Activated CD8-positive, alpha-beta memory T cell treated with anti-CD3 and anti-CD28 coated beads, Interleukin-2, amount 50 U/mL, for 4 hours (primary cell): ENCODE data around the gene CIB1.
"Not testable (repeated sequence)": the region's sequence is repeated elsewhere in the genome, so short reads cannot be mapped to it uniquely, and the experiment has no call there.

Source experiments
- DNase-seq: peaks from one replicate; pipeline ENCODE4 v3.0.0-alpha.2; 2020

Gene CIB1

GRCh38 chr15:90233387-90234095 is at the start of gene CIB1:
Gene CIB1 (minus strand): TSS chr15:90233941. CDS start chr15:90233885, 56 bp downstream.
- peak; percentile 97 for DNase-seq

DNA sequence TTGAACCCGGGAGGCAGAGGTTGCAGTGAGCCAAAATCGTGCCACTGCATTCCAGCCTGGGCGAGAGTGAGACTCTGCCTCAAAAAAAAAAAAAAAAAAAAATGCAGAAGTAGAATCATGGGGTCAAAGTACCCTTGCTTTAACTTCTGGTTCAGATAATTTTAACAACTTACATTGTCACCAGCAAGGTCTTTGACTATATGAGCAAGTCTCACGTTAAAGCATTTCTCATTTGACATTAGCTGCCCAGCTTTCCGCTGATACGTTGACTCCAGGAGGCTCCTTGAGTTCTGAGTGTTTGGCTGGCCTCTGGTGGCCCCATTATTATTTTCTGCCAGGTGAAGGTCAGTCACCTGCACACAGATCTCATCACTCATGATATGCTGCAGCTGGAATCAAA is 47.9 kb upstream of the CIB1 start:
- DNase-seq, result not testable (repeated sequence)

DNA sequence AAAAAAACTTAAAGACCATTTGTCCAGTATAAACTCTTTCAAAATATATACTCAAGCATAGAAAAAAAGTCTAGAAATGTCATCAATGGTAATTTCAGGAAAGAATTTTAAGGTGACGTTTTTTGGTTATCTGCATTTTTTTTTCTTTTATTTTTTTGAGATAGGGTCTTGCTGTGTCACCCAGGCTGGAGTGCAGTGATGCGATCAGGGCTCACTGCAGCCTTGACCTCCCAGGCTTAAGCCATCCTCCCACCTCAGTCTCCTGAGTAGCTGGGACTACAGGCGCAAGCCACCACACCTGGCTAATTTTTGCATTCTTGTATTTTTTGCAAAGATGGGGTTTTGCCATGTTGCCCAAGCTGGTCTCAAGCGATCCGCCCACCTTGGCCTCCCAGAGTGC is 47.0 kb upstream of the CIB1 start:
- not testable (repeated sequence) for DNase-seq

DNA sequence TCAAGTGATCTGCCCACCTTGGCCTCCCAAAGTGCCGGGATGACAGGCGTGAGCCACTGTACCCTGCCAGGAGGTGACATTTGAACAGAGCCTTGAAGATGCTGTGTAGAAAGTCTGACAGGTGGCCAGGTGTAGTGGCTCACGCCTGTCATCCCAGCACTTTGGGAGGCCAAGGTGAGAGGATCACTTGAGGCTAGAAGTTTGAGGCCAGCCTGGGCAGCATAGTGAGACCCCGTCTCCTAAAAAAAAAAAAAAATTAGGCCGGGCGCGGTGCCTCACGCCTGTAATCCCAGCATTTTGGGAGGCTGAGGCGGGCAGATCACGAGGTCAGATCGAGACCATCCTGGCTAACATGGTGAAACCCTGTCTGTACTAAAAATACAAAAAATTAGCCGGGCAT is 44.7 kb upstream of the CIB1 start:
- not testable (repeated sequence) for DNase-seq

DNA sequence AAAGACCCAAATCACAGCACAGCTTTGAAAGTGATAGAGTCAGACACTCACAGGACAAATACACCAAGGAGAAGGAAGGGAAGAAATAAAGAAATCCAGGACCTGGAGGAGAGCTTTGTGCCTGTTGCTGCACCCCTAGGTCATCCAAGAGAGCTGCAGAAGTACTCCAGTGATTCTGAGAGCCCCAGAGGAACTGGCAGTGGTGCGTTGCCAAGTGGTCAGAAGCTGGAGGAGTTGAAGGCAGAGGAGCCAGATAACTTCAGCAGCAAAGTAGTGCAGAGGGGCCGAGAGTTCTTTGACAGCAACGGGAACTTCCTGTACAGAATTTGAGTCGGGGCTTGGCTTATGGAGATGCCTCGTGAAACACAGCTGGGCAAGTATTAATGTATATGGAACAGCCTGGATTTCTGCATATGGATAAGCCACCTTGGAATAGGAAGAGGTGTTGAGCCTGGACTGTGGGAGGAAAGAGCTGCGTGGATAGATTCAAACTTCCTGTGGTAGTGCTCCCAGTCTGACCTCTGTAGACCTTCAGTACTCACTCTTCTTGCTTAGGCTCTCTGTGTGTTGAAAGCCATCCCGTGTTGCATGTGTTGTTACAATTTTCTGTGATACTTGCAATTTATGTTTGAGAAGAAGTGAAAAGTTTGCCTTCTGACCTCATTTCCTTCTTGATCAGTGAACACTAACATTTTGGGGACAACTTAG is 37.9 kb upstream of the CIB1 start:
- no peak for DNase-seq

DNA sequence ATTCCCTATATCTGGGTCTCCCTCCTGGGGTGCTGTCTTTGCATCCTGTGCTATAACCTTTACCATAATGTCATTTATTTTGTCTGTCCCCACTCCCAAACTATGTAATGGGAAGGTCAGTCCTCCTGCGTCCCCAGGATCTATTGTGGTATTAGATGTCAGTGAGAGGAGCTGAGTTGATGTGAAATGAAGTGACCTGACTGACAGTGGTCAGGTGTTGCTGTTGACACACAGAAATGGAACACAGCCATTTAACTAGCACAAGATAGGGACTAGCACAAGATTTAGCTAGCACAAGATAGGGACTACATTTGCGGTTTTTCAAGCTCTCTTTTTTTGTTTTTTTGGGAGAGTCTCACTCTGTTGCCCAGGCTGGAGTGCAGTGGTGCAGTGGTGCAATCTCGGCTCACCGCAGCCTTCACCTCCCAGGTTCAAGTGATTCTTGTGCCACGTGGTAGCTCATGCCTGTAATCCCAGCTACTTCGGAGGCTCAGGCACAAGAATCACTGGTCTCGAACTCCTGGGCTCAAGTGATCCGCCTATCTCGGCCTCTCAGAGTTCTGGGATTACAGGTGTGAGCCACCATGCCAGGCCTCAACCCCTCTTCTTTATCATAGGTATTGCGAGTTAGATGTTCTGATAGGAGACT is 36.9 kb upstream of the CIB1 start:
- no peak for DNase-seq

- DNase-seq, result no peak
These were observed 34.7 kb upstream of the CIB1 start for GRCh38 chr15:90268415-90268814.

DNA sequence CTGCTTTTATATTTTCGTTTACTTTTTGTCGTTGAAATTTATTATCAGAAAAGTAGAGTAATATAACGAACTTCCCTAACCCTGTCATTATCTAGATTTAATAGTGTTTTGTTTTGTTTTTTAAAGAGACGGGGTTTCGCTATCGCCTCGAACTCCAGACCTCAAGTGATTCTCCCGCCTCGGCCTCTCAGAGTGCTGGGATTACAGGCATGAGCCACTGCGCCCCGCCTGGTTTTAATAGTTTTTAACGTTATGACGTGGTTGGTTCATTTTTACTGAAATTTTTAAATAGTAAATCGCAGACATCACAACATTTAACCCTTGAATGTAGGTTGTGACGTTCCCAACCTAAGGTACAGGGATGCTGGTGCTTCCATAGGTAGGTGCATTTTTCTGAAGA is 32.7 kb upstream of the CIB1 start:
- DNase-seq, result no peak

- DNase-seq, result peak; percentile 41
These were observed 32.3 kb upstream of the CIB1 start for GRCh38 chr15:90266061-90266431.

DNA sequence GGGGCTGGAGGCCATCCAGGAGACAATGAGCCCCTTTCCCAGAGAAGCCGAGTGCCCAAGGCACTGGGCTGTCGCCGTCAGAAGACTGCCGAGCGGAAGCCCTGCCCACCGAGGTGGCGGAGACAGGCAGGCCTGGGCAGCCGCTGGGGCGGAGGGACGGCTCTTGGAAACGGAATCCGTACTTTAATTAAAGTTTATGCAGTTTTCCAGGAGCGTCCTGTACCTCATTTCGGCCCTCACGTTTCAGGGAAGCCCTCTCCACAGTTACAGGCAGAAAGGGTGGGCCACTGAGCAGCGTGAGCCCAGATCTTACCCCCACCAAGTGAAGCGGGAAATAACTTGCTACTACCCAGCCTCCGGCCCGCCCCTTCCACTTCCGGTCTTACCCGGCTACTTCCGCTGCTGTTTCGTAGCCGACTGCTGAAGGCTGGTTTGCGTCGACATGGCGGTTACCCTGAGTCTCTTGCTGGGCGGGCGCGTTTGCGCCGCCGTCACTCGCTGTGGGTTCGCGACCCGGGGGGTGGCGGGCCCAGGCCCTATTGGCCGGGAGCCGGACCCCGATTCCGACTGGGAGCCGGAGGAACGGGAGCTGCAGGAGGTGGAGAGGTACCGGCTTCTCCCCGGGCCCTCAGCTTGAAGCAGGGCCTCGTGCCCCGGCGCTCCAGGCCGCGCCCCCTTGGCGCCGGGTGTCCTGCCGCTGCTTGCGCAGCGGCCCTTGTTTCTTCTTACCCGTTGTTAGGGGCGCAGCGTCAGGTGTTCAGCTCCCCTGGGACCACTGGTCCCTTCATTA is 31.7 kb upstream of the CIB1 start, which contains the start of gene NGRN:
NGRN (plus strand) TSS at position 402 of the 790 bp plus-strand sequence; CDS start at position 443, 41 bp downstream.
- peak; percentile 91 for DNase-seq

GRCh38 chr15:90264671-90265070 is 30.9 kb upstream of the CIB1 start:
- peak; percentile 19 for DNase-seq

DNA sequence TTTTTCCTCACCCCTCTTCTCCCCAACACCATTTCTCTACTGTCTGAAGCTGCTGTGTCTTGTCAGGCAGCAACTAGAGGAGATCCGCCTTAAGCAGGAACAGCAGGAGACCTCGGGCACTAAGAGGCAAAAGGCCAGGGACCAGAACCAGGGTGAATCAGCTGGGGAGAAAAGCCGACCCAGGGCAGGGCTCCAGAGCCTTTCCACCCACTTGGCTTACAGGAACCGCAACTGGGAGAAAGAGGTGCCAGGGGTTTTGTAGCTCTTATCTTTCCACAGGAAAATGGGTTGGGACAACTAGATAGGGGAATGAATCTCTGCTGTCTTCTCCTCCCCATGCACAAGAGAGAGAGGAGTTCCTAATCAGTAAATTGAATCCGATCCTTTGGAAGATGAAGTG is 28.7 kb upstream of the CIB1 start:
- DNase-seq, result no peak

GRCh38 chr15:90261811-90262210 is 28.1 kb upstream of the CIB1 start:
- no peak for DNase-seq

- DNase-seq, result not testable (repeated sequence)
These were observed 27.0 kb upstream of the CIB1 start for GRCh38 chr15:90260731-90261130.

- no peak for DNase-seq
These were observed 25.8 kb upstream of the CIB1 start for GRCh38 chr15:90259524-90259923.

GRCh38 chr15:90257776-90258175 is 24.0 kb upstream of the CIB1 start:
- DNase-seq, result no peak

DNA sequence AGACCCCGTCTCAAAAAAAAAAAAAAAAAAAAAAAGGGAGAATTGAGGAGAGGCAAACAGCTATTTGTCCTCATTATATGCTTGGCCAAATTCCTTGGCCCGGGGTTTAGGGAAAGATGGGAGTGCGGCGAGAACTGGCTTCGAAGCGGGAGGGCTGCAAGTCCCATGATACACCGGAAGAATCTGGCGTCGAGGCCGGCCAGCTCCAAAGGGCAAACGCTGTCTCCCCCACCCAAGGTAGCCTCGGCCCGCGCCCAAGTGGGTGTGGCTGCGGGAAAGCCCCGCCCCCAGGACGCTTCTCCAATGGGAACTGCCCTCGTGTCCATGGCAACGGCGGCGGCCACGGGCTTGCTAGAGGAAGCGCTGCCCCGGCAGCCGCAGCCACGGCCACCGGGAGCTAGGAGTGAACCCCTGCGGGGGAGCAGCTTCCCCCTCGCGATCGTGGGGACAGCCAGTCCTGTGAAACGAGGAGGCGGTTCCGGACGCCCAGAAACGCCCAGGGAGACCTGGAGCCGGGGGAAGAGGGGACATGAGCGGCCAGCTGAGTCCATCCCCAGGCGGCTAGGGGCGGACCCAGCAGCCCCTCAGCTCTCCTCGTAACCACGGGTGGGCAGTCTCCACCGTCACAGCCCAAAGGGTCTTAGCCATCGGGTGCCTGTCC is 15.6 kb upstream of the CIB1 start, which contains the start of gene TTLL13:
TTLL13 (plus strand) TSS at position 354 of the 661 bp plus-strand sequence. CDS start 1,075 bp downstream, outside the sequence.
- peak; percentile 66 for DNase-seq

GRCh38 chr15:90248789-90249202 is 15.1 kb upstream of the CIB1 start:
- no peak for DNase-seq

DNA sequence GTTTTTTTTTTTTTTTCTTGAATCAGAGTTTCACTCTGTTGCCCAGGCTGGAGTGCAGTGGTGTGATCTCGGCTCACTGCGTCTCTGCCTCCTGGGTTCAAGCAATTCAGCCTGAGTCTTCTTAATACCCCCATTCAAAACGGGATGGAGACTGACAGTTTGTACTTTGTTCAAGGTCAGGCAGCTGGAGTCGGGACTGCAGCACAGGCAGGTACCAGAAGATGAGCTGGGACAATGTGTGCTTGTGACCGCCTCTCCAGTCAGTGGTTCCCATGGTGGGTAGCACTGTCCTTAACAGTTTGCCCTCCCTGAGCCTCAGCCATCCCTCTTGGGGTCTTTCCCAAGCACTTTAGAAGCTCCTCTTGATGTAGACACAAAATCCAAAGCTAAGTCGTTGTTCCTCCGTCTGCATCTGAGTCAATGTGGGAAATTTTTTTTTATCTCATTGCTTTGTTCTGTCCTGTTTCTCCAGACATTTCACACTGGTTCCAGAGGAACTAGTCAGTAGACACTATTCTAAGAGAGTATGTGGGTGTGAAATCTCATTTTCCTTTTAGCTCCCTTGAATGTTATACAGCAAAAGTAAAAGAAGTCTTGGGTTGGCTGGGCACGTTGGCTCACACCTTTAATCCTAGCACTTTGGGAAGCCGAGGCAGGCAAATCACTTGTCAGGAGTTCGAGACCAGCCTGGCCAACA is 10.3 kb upstream of the CIB1 start:
- no peak for DNase-seq

GRCh38 chr15:90241343-90242192 is 7.8 kb upstream of the CIB1 start:
- DNase-seq, result no peak

- no peak for DNase-seq
These were observed 7.1 kb upstream of the CIB1 start for GRCh38 chr15:90240856-90241255.
